Stimulated activated CD8-positive, alpha-beta memory T cell treated with anti-CD3 and anti-CD28 coated beads, Interleukin-4, amount 100 ng/mL, for 4 hours (primary cell): Measurements from ENCODE around the gene ZNF616.
"Not testable (repeated sequence)": the region's sequence is repeated elsewhere in the genome, so short reads cannot be mapped to it uniquely, and the experiment has no call there.

Experiments
- DNase-seq, 2 donors: peaks; one replicate each; pipeline ENCODE4 v3.0.0-alpha.2; 2020; ENCODE audit warnings: low read depth in 2 of 2, low spot score in 1 of 2

The ZNF616 gene

GRCh38 chr19:52110780-52111179 lies 29.0 kb downstream of the ZNF616 start:
- DNase-seq: no peak

- DNase-seq: no peak
Measured at GRCh38 chr19:52102782-52103181, 37.0 kb downstream of the ZNF616 start.

GRCh38 chr19:52101866-52102562 lies 37.7 kb downstream of the ZNF616 start:
- no peak for DNase-seq

GRCh38 chr19:52099497-52100138 lies 40.1 kb downstream of the ZNF616 start:
- DNase-seq: no peak

GRCh38 chr19:52096416-52096815 lies 43.3 kb downstream of the ZNF616 start:
- not testable (repeated sequence) for DNase-seq

GRCh38 chr19:52095172-52096014 lies 44.3 kb downstream of the ZNF616 start, which contains the start of gene ZNF841:
Gene ZNF841 (minus strand): TSS chr19:52095765. CDS start chr19:52084801, 10,964 bp downstream.
- DNase-seq: peak; percentile 73 to 74

- DNase-seq: no peak
Measured at GRCh38 chr19:52094526-52095130, 45.1 kb downstream of the ZNF616 start.

- no peak for DNase-seq
Measured at GRCh38 chr19:52086481-52086880, 53.3 kb downstream of the ZNF616 start.

- DNase-seq: no peak
Measured at GRCh38 chr19:52070496-52070895, 69.2 kb downstream of the ZNF616 start.

- no peak for DNase-seq
Measured at GRCh38 chr19:52069653-52070052, 70.1 kb downstream of the ZNF616 start.

GRCh38 chr19:52066258-52066863 lies 73.4 kb downstream of the ZNF616 start:
- no peak for DNase-seq

GRCh38 chr19:52065399-52065798 lies 74.3 kb downstream of the ZNF616 start:
- no peak for DNase-seq
